Measurements from ENCODE around the gene PID1. TPM values are rescaled to one million over a fixed set of nuclear protein-coding genes. Genes with fewer than 3 reads are reported as not detected.

PID1 gene
- polyA plus RNA-seq, 1 of the 3 experiments (the other 2 are of a cell fraction) = 0.16 TPM

DNA sequence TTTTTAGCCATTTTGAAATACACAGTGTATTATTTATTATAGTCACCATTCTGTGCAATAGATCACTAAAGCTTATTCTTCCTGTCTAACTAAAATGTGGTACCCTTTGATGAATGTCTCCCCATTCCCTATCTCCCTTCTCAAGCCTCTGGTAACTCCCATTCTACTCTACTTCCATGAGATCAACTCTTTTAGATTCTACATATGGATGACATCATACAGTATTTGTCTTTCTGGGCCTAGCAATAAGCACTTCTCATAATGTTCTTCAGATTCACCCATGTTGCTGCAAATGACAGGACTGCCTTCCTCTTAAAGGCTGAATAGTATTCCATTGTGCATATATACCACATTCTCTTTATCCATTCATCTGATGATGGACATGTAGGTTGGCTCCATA lies 210.9 kb downstream of the PID1 start:
- Histone ChIP-seq H3K36me3 (replicated peaks in 1 of 2; ENCODE audit: control insufficient read depth in 1 of 2, insufficient read depth in 2 of 2, low read length in 1 of 2) (no peaks in the 10 kb centered on the region), H3K4me2 (no peak overlapping the region), H3K4me3 (ENCODE audit: low read depth in 2 of 2, low read length in 1 of 2) (no peak overlapping the region), H3K4me1 (ENCODE audit: control insufficient read depth in 1 of 2, insufficient read depth in 2 of 2, low read depth in 1 of 2, low read length in 1 of 2) (no peaks in the 10 kb centered on the region), H2AFZ (ENCODE audit: low read depth) (no peak overlapping the region), H3K27ac (ENCODE audit: low read depth in 2 of 2, low read length in 1 of 2) (no peak overlapping the region), H3F3A (replicated peaks; ENCODE audit: insufficient read depth) (no peaks in the 10 kb centered on the region), H4K20me1 (ENCODE audit: insufficient read depth) (no peaks in the 10 kb centered on the region), H3K79me2 (ENCODE audit: insufficient read depth) (no peaks in the 10 kb centered on the region), H3K9me3 (0 out of 2 replicates have a peak, but pooled peaks cover 7% of the 10 kb centered on the region), H3K27me3 (ENCODE audit: insufficient read depth) (no peaks in the 10 kb centered on the region), H3K9ac (no peak overlapping the region), H3K9me2 (no peaks in the 10 kb centered on the region)
- POLR2A ChIA-PET = no interaction called here
- DNase-seq = no peak
- CTCF ChIA-PET = interaction anchor here (1.4 kb wide), 1 partner anchor 21 kb away, joined by 3 read pairs; no protein-coding TSS in a partner anchor
- TF ChIP-seq FOSL2 (IDR thresholded peaks at IDR 0.05; ENCODE audit: borderline replicate concordance, low read depth) (no peak), CTCF (IDR thresholded peaks at IDR 0.05) (no peak)

DNA sequence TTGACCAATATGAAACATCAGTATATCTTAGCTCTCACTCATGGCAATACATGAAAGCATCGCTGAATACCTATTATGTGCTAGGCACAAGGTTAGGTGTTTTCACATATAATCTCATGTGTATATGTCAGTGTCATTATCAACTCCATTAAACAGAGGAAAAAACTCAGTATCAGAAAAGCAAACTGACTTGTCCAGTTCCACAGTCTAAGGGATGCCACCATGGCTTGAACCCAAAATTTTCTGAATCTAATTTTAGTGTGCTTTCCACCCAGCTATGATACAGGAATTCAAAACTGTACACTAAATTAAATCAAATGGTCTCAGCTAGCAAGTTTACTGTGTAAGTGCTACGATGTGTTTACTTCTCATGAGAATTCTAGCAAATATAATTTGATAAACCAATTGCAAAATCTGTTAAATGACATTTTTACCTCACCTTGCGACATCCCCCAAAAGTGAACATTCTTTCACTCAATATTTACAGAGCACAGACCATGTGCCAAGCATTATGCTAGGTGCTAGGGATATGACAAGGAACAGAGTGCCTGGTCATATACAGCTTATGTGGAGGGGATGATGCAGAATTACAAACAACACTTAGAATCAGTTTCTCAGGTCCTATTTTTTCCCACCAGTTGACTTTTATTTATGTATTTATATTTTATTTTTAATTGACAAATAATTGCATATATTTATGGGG lies 211.6 kb downstream of the PID1 start:
- POLR2A ChIA-PET = no interaction called here
- no peak for TF ChIP-seq ELF1 (IDR thresholded peaks at IDR 0.05)
- TF ChIP-seq TAF1 (IDR thresholded peaks at IDR 0.05; ENCODE audit: borderline replicate concordance, low read depth, low read length) = no peak
- TF ChIP-seq CHD2 (IDR thresholded peaks at IDR 0.05; ENCODE audit: low read length, partially characterized antibody) = no peak
- TF ChIP-seq CTCF (IDR thresholded peaks at IDR 0.05) = no peak
- TF ChIP-seq MXI1 (IDR thresholded peaks at IDR 0.05; ENCODE audit: low read depth, low read length) = no peak
- no peak for TF ChIP-seq POLR2AphosphoS5 (IDR thresholded peaks at IDR 0.05; ENCODE audit: low read depth, low read length)
- TF ChIP-seq JUND (IDR thresholded peaks at IDR 0.05) = no peak
- TF ChIP-seq EP300 (IDR thresholded peaks at IDR 0.05; ENCODE audit: borderline replicate concordance in 1 of 2, low read depth in 1 of 2, low read length in 1 of 2) = no peak
- TF ChIP-seq RCOR1 (IDR thresholded peaks at IDR 0.05; ENCODE audit: low read length) = no peak
- no peak for TF ChIP-seq YY1 (IDR thresholded peaks at IDR 0.05; ENCODE audit: low read depth)
- TF ChIP-seq SIN3A (IDR thresholded peaks at IDR 0.05; ENCODE audit: borderline replicate concordance, low read depth, low read length) = no peak
- TF ChIP-seq FOXM1 (IDR thresholded peaks at IDR 0.05; ENCODE audit: low read depth) = no peak
- TF ChIP-seq SMC3 (IDR thresholded peaks at IDR 0.05; ENCODE audit: low read depth, low read length) = no peak
- TF ChIP-seq, protein P1, sequence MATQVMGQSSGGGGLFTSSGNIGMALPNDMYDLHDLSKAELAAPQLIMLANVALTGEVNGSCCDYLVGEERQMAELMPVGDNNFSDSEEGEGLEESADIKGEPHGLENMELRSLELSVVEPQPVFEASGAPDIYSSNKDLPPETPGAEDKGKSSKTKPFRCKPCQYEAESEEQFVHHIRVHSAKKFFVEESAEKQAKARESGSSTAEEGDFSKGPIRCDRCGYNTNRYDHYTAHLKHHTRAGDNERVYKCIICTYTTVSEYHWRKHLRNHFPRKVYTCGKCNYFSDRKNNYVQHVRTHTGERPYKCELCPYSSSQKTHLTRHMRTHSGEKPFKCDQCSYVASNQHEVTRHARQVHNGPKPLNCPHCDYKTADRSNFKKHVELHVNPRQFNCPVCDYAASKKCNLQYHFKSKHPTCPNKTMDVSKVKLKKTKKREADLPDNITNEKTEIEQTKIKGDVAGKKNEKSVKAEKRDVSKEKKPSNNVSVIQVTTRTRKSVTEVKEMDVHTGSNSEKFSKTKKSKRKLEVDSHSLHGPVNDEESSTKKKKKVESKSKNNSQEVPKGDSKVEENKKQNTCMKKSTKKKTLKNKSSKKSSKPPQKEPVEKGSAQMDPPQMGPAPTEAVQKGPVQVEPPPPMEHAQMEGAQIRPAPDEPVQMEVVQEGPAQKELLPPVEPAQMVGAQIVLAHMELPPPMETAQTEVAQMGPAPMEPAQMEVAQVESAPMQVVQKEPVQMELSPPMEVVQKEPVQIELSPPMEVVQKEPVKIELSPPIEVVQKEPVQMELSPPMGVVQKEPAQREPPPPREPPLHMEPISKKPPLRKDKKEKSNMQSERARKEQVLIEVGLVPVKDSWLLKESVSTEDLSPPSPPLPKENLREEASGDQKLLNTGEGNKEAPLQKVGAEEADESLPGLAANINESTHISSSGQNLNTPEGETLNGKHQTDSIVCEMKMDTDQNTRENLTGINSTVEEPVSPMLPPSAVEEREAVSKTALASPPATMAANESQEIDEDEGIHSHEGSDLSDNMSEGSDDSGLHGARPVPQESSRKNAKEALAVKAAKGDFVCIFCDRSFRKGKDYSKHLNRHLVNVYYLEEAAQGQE (IDR thresholded peaks at IDR 0.05; ENCODE audit: low read depth, low read length) = no peak
- no peak for TF ChIP-seq FOSL2 (IDR thresholded peaks at IDR 0.05; ENCODE audit: borderline replicate concordance, low read depth)

More for the DNA sequence above, 211.6 kb downstream of the PID1 start:
- Histone ChIP-seq H3K4me3 (ENCODE audit: low read depth in 2 of 2, low read length in 1 of 2) (no peak overlapping the region), H2AFZ (ENCODE audit: low read depth) (no peak overlapping the region), H3K9me2 (no peaks in the 10 kb centered on the region), H3F3A (replicated peaks; ENCODE audit: insufficient read depth) (no peaks in the 10 kb centered on the region), H3K27me3 (ENCODE audit: insufficient read depth) (no peaks in the 10 kb centered on the region), H3K4me2 (no peak overlapping the region), H4K20me1 (ENCODE audit: insufficient read depth) (no peaks in the 10 kb centered on the region), H3K36me3 (replicated peaks in 1 of 2; ENCODE audit: control insufficient read depth in 1 of 2, insufficient read depth in 2 of 2, low read length in 1 of 2) (no peaks in the 10 kb centered on the region), H3K79me2 (ENCODE audit: insufficient read depth) (no peaks in the 10 kb centered on the region), H3K4me1 (ENCODE audit: control insufficient read depth in 1 of 2, insufficient read depth in 2 of 2, low read depth in 1 of 2, low read length in 1 of 2) (no peaks in the 10 kb centered on the region), H3K27ac (ENCODE audit: low read depth in 2 of 2, low read length in 1 of 2) (no peak overlapping the region), H3K9me3 (0 out of 2 replicates have a peak, but pooled peaks cover 7% of the 10 kb centered on the region), H3K9ac (no peak overlapping the region)
- CTCF ChIA-PET = interaction anchor here (1.1 to 1.7 kb wide), 3 partner anchors 9 to 21 kb away, joined by 3 to 4 read pairs (median 3); no protein-coding TSS in a partner anchor
- DNase-seq = no peak
- WGBS (ENCODE audit: low lambda C conversion rate) = 40% methylated on average over 3 of the region's 3 CpGs
